T-helper 2 cell treated with Interferon-gamma antibody and Interleukin-4, amounts not matched to agents 100 ng/mL and 5 ng/mL, for 36 hours (primary cell): ENCODE data around the gene MYL6. TPM values are rescaled to one million over a fixed set of nuclear protein-coding genes. Genes with fewer than 3 reads are reported as not detected.

Source experiments
- intact Hi-C: fragments of 100-400 bp; cut with micrococcal nuclease; formaldehyde crosslinking; loops from one replicate; pipeline ENCODE4 v1.15.1; 2023
- total RNA-seq: library from RNA; stranded (reverse); gene quantifications from 2 replicates; pipeline ENCODE4 v1.2.3, GENCODE V29; 2022

Gene MYL6
- total RNA-seq, result 1,606 and 1,617 TPM in 2 replicates

- intact Hi-C loops, result loop anchor here (2.0 kb wide), 2 partner anchors 53 to 67 kb away; partner anchors contain the start of genes NABP2 and PA2G4
Observed at GRCh38 chr12:56158029-56158925, at the start of gene MYL6. Gene MYL6 (plus strand): TSS chr12:56158359. CDS start chr12:56158402, 43 bp downstream.

DNA sequence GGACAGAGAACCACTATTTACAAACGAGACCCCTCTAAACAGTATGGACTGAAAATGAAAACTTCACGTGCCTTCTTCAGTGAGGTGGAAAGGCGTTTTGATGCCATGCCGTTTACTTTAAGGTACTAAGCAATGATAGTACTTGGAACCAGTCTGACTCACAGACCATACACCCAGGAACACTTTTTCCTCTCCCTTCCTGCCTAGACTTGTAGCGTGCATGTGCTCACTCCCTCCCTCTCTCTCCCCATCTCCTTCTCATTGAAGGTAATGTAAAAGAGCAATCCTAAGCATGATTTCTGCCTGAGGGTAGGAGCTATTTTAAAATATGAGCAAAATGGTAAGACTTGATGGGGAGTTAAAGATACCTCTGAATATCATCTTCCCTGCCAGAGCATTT, 47.6 kb upstream of the MYL6 start:
- intact Hi-C loops, result no loop called here

GRCh38 chr12:56114084-56114483, 44.1 kb upstream of the MYL6 start:
- intact Hi-C loops, result no loop called here

GRCh38 chr12:56115329-56115728, 42.8 kb upstream of the MYL6 start:
- intact Hi-C loops, result loop anchor here (5.0 kb wide), 3 partner anchors 298 to 572 kb away; partner anchors contain the start of genes ORMDL2, PTGES3 and SARNP

- intact Hi-C loops, result loop anchor here (1.0 to 5.0 kb wide), 7 partner anchors 69 to 571 kb away; partner anchors contain the start of genes ORMDL2, PTGES3, RPS26 and SARNP
Observed at GRCh38 chr12:56116267-56117081, 41.7 kb upstream of the MYL6 start, which contains the start of gene RPL41. Gene RPL41 (plus strand): TSS chr12:56116633.

GRCh38 chr12:56117082-56117706, 41.0 kb upstream of the MYL6 start:
- intact Hi-C loops, result loop anchor here (2.0 to 5.0 kb wide), 4 partner anchors 144 to 570 kb away; partner anchors contain the start of genes ORMDL2, PTGES3 and SARNP

- intact Hi-C loops, result loop anchor here (1.0 to 5.0 kb wide), 14 partner anchors 8 to 569 kb away; partner anchors contain the start of genes ANKRD52, COQ10A, CS and MYL6B
Observed at GRCh38 chr12:56117778-56118687, 40.1 kb upstream of the MYL6 start, which contains the start of gene ZC3H10. Gene ZC3H10 (plus strand): TSS chr12:56118266. CDS start chr12:56120563, 2,297 bp downstream.

DNA sequence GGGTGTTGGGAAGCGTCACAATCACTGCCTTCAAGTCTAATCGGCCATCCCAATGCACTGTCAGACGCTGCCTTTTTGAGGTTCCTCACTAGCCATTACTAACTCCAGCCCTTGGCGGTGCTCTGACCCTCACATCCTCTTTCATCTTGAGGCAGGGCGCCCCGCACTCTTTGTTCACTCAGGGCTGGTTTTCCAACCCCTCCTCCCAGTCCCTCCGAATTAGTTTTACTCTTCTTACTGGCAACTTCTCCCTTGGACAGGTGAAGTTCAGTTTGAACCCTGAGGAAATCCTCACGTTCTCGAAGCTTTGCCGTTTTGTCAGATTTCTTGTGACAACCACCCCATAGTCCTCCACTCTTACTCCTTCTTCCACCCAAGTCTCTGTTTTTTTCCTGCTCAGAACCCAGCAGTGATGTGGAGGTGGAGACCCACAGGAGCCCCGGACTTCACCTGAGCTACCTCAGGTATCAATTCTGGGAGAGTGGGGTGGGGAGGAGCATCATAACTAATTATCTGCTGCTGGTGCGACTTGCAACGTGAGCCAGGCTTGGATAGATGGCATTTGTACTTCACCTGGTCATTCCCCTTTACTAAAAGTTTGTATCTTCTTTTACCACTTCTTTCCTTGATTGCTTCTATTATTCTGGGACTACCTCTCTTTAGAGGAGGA, 39.3 kb upstream of the MYL6 start:
- intact Hi-C loops, result loop anchor here (1.0 to 5.0 kb wide), 14 partner anchors 7 to 568 kb away; partner anchors contain the start of genes ANKRD52, COQ10A, CS and MYL6B

- intact Hi-C loops, result loop anchor here (1.0 to 5.0 kb wide), 7 partner anchors 105 to 568 kb away; partner anchors contain the start of genes ANKRD52, COQ10A, NABP2 and ORMDL2
Observed at GRCh38 chr12:56119361-56119796, 38.8 kb upstream of the MYL6 start.

DNA sequence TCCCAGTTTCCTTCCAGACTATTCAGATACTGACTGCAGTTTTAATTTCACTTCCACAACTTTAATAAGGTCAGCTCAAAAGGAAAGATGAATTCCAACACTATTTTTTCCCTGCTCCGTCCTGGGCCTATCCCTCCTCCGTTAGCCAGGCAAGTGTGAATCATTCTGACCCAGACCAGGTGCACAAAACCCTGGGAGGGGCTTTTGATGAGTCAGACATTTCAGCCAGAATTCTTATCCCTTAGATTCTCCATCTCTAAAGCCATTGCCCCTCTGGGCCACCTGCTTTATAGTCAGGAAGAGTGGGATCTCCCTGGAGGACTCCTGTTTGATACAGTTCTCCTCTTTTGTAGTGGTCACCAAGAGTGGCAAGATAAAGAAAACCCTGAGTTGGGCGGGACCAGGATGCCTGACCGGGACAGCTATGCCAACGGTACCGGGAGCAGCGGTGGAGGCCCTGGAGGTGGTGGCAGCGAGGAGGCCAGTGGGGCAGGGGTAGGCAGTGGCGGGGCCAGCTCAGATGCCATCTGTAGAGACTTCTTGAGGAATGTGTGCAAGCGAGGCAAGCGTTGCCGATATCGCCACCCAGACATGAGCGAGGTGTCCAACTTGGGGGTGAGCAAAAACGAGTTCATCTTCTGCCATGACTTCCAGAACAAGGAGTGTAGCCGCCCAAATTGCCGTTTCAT, 37.9 kb upstream of the MYL6 start:
- intact Hi-C loops, result no loop called here

GRCh38 chr12:56121204-56121870, 36.8 kb upstream of the MYL6 start:
- intact Hi-C loops, result no loop called here

GRCh38 chr12:56122637-56123036, 35.5 kb upstream of the MYL6 start:
- intact Hi-C loops, result no loop called here

- intact Hi-C loops, result no loop called here
Observed at GRCh38 chr12:56124133-56124532, 34.0 kb upstream of the MYL6 start.

GRCh38 chr12:56126732-56127239, 31.4 kb upstream of the MYL6 start:
- intact Hi-C loops, result loop anchor here (1.0 to 5.0 kb wide), 5 partner anchors 8 to 321 kb away; partner anchors contain the start of genes CS, SMARCC2, TIMELESS and ZC3H10

- intact Hi-C loops, result loop anchor here (2.0 to 5.0 kb wide), 2 partner anchors 173 to 320 kb away; partner anchors contain the start of genes CS and TIMELESS
Observed at GRCh38 chr12:56127485-56127887, 30.7 kb upstream of the MYL6 start.

DNA sequence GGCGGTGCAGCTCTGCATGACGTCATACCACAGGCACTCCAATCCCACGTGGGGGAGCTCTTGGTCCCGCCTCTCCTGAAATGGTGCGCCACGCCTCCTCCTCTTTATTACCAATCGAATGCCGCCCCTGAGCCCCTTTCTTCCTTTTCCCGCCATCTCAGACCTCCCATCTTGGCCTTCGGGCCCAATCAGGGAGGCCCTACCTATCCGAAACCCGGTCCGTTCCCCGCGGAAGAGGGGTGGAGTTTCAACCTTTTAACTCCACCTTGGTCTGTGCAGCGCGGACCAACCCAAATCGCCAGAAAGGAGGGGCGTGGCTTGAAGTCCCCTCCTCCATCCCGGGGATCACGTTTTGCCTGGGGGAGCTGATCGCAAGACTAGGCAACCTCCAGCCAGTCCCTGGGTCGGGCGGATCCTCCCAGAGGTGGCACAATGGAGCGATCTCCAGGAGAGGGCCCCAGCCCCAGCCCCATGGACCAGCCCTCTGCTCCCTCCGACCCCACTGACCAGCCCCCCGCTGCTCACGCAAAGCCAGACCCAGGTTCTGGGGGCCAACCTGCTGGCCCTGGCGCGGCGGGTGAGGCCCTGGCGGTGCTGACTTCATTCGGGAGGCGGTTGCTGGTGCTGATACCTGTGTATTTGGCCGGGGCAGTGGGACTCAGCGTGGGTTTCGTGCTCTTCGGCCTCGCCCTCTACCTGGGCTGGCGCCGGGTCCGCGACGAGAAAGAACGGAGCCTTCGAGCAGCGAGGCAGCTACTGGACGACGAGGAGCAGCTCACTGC, 30.1 kb upstream of the MYL6 start, which contains the start of gene ESYT1:
TSS of gene ESYT1 (plus strand) at position 380 of the 782 bp plus-strand sequence. CDS start at position 433, 53 bp downstream.
- intact Hi-C loops, result loop anchor here (1.0 to 5.0 kb wide), 6 partner anchors 24 to 509 kb away; partner anchors contain the start of genes COQ10A, CS, MYL6B and TIMELESS
